ENCODE measurements around the gene SMIM28.
A peak's percentile ranks its signal among the peaks of the same experiment; 100 is the strongest.

Gene SMIM28

DNA sequence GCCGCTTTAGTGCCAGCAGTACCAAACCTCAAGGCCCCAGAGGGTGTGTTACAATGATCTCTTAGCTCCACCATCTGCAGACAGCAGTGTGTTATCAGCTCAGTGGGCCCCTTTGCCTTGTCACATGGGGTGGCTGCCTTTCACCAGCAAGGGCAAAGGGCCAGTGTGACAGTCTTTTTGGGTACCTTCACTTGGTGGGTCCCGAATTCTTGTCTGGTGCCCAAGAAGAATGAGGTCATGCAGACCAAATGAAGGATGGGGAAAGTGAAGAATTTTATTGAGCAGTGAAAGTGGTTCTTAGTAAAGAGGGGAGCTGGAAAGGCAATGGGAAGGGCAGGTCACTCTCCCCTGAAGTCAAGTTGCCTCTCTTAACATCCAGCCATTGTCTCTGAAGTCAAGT is 2.9 kb upstream of the SMIM28 start:
- DNase-seq, result no peak

DNA sequence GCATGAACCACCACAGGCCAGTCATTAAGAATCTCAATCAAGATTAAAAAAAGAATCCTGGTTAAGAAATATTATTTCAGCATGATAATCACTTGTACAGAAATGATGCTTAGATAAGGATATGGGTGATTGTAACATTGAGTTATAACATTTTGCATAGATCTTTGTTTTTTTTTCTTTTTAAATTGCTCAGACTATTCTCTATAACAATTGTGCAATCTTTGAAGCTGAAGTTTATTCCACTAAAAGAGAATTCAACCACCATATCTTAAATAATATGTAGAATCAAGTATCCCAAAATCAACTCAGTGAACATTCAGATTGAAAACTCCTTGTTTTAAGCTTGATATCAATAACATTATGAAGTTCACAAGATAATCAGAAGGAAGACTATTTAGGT is 663 bp upstream of the SMIM28 start:
- no peak for DNase-seq

DNA sequence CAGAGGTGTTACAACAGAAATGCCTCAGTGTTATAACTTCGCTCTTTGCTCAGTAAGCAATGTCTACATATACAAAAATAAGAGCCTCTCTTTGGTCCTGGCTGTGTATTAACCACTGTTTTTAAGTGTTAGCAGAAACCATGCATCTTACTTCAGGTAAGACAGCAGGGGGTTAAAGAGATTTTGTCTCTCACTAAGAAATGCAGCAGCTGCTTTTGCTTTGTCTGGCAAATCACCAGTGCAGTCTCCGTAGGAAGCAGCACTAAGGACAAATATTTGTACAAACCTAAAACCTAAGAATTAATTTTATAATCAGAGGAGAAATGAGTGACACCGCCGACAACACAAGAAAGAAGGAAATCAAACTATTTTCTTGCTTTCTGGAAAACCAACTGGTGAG is 758 bp downstream of the SMIM28 start:
- DNase-seq, result no peak

DNA sequence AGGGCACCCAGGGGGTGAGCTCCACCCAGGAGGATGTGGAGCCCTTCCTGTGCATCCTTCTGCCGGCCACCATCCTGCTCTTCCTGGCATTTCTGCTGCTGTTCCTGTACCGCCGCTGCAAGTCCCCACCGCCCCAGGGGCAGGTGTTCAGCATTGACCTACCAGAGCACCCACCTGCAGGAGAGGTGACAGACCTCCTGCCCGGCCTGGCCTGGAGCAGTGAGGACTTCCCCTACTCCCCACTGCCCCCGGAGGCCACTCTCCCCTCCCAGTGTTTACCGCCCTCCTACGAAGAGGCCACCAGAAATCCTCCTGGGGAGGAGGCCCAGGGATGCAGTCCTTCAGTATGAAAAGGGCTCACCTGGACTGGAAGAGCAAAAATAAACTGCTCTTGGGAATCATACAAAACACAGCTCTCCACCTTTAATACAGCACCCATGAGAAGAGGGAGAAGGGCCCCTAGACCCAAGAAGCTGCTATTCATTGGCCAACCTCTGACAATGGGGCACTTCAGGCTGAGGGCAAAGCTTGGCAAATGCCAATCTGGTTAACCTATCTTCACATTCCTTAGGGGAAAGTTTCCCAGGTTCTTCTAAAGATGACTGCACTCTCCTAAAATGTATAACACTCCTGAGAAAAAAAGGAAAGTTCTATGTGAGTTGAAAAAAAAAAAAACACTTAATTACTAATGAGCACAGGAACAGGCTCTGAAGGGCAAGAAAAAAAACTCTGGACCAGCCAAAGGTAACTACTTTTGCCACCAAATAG is 5.0 kb downstream of the SMIM28 start:
- no peak for DNase-seq

DNA sequence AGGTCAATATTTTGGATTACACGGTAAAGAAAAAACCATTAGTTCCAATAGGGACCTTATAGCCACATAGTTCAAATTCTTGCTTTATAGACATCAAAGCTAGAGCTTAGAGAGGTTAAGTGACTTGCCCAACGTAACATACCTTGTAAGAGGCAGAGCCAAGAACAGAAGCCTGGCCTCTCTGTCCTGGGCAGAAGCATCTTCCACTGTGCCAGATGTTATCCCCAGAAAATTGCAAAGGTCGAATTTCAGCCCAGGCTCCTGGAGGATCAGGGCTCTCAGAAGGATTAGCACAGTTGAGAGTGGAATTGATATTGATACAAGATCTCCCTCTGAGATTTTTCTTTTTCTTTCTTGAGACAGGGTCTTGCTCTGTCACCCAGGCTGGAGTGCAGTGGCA is 6.1 kb downstream of the SMIM28 start:
- DNase-seq, result no peak

DNA sequence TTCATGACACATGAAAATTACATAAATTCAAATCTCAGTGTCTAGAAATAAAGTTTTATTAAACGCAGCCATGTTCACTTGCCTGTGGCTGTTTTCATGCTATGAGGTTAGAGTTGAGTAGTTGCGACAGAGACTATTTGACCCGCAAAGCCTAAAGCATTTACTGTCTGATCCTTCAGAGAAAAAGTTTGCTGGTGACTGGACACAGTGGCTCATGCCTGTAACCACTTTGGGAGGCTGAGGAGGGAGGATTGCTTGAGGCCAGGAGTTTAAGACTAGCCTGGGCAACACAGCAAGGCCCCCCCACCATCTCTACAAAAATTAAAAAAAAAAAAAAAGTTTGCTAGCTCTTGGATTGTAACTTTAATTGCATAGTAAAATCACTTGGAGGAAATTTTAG is 9.2 kb downstream of the SMIM28 start:
- no peak for DNase-seq

DNA sequence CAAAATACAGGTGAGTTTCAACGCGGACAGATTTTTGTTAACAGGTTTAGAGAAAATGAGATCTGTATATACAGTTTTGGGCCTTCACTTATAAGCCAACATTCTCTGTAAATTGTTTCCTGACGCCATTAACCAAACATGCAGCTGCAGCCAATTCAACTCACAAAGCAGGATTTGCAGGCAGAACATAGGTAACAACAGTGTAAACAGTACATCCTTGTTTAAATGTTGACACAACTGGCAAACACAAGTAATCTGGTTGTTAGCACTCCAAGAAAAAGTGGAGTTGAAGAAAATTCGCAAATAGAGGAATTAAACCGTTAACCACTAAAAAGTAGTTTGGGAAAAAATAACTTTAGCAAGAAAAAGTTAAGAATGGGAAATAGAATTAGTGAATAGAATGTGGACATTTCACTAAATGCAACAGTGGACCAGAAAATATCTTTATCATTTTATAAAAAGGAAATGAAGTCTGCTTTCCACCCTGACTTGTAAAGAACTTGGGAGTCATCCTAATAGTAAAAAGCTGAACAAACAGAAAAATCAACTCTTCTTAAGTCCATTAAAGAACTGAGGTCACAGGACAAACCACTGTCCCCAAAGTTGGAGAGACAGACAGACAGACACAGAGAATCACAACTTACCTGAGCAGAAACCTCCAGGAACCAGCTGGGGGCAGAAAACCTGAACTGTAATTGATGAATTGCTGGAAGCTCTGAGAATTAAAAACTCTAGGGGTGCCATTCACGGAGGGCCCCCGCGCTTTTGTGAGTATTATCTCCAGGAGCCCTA is 10.1 kb downstream of the SMIM28 start:
- DNase-seq, result no peak

DNA sequence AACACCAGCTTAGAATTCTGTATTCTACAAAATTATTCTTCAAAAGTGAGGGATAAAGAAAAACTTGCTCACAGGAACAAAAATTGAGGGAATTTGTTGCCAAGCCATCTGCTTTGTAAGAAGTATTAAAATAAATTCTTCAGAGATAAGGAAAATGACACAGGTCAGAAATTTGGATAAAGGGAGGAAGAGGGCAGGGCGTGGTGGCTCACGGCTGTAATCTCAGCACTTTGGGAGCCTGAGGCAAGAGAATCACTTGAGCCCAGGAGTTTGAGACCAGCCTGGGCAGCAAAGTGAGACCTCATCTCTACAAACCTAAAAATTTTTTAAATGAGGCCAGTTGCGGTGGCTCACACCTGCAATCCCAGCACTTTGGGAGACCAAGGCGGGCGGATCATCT is 11.8 kb downstream of the SMIM28 start:
- no peak for DNase-seq

DNA sequence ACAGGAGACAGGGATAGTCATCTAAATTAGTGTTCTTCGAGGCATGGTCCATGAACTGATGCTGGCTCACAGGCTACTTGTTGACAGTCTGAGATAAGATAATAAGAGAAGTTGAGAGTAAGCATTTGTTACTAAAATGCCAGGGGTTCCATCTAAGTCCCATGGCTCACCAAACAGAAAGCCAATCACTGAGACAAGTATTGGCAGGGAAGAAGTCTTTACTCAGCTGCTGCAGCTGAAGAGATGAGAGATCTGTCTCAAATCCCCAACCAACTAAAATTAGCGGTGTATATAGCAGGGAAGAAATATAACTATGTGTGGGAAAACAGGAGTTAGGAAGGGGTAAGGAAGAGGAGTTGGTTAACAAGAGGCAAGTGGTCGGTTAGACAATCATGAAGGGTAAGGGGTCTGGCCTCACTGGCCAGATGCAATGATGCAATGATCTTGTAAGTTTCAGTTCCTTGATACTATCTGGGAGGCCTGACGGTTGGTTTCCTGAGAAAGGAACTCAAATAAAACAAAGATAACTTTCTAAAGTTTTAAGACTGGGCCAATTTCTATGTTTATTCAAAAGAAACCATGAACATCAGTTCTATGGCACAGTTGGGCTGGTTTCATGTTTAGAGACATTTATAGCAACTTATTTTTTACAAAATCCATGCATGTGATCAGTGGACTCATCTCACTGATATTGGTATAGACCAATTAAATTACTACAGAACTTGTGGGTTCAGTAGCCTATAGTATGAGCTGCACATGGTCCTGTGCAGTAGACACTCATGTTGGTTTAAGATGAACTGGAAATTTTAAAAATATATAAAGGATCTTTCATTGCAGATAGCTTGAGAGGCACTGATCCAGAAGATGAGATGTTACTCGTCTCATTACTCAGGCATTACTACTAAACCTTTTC is 16.4 kb downstream of the SMIM28 start:
- no peak for DNase-seq

DNA sequence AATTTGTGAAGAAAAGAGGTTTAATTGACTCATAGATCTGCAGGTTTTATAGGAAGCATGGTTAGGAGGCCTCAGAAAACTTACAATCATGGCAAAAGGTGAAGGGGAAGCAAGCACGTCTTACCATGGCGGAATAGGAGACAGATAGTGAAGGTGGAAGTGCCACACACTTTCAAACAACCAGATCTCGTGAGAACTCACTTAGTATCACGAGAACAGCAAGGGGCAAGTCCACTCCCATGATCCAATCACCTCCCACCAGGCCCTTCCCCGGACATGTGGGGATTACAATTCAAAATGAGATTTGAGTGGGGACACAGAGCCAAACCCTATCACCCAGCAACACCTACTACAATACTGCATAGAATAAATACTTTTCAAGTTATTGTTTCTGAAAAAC is 19.0 kb downstream of the SMIM28 start:
- DNase-seq, result no peak

DNA sequence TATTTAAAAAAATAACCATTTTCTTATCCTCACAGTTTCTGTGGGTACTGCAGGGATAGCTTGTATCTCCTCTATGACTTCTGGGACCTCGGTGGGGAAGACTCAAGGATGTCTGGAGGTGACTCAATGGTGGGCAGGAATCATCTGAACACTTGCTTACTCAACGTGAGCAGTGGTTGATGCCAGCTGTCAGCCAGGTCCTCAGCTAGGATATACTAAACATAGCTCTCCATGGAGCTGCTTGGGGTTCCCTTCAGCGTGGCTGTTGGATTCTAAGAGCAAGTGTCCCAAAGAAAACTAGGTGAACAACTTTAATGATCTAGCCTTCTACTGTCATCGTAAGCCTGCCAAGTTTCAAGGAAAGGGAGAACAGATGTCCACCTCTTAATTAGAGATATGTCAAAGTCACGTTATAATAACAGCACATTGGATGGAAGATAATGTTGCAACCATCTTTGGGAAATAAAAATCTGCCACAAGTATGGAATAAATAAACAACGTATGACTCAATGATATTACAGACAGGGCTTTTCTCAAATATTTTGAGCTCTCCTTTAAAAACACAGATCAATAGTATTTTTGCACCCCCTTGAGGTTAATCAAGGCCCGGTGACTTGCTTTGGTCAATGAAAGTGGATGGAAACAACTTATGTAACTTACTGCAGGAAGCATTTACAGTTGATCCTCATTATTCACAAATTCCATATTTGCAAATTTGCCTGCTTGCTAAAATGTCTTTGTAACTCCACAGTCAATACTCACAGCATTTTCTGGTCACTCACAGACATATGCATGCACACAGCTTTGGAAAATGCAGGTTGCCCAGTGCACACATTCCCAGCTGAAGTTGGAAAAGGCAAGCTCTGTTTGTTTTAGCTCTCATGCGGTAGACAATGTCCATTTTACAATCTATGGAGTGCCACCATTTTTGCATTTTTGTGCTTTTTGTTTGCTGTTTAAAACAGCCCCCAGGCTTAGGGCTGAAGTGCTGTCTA is 19.7 kb downstream of the SMIM28 start:
- no peak for DNase-seq

DNA sequence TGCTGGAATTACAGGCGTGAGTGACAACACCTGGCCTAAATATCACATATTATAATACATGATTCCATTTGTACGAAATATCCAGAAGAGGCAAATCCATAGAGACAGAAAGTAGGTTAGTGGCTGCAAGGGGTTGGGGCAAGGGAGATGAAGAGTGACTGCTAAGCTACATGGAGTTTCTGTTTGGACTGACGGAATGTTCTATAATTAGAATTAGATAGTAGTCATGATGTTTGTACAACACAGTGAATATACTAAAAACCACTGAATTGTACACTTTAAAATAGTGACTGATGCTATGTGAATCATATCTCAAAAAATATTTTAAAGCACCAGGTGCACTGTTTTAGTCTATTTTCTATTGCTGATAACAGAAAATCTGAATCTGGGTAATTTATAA is 22.6 kb downstream of the SMIM28 start:
- DNase-seq, result no peak

DNA sequence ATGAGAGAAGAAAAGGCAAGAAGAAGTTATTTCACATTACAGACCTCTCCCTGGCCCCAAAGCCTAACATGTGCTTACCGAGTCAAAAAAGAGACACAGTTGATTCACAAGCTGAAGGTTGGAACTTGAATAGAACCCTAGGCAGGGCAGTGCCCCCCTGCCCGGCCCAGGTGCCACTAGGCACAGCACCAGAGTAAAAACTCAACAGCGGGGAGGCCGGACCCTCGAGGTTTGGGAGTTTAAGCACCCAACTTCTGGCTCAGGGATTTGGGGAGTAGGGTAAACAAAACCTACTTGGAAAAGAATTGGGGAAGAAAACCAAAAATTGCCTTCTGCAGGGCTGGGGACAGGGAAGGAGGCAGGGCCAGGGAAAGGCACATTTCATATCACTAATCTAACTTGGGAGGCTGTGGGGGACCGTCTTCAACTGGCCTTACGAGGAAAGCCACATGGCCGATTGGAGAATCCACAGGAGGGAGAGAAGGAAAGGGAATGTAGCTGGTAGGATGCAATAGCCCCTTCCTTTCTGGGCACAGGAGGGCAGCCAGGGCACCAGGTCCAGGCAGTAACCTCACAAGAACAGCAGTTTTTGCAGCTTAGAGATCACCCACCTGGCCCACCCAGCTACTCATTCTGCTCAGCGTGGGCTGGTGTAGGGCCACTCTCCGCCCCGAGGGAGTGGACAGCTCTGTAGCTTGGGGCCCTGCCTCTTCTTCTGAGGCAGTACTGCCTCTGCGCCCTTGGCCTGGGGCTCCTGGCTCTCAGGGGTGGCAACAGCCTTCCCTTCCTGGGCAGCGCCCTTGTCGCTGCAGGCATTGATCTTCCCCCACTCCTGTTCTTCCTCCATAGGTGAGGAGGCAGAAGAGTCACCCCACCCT is 24.5 kb downstream of the SMIM28 start:
- no peak for DNase-seq

DNA sequence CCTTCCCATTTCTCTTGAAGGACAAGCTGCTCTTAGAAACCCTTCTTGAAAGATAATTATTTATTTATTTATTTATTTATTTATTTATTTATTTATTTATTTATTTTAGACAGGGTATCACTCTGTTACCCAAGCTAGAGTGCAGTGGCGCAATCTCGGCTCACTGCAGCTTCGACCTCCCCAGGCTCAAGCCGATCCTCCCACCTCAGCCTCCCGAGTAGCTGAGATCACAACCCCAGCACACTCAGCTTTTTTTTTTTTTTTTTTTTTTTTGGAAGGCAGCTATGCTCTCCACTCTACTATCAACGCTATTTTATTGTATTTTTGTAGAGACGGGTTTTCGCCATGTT is 25.1 kb downstream of the SMIM28 start:
- no peak for DNase-seq

DNA sequence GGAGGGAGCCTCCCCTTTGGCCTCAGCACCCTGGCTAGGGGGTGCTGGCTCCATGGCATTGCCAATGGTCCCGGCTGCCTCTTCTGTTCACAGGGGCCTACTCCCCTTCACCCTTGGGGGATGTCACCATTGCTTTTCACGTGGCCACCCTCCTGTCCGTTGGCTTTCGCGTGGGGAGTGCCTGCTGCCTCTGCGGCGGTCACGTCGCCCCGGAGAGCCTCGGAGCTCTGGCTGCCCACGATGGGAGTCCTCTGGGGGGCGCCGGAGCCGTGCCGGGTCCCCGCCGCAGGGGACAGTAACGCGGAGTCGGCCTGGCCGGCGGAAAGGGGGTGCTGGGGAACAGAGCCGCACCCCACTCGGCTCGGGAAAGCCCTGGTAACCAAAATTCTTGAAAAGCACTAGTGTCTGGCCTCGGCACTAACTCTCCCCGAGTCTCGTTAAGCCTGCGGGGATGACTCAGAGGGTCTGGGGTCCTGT is 25.7 kb downstream of the SMIM28 start:
- DNase-seq, result no peak

DNA sequence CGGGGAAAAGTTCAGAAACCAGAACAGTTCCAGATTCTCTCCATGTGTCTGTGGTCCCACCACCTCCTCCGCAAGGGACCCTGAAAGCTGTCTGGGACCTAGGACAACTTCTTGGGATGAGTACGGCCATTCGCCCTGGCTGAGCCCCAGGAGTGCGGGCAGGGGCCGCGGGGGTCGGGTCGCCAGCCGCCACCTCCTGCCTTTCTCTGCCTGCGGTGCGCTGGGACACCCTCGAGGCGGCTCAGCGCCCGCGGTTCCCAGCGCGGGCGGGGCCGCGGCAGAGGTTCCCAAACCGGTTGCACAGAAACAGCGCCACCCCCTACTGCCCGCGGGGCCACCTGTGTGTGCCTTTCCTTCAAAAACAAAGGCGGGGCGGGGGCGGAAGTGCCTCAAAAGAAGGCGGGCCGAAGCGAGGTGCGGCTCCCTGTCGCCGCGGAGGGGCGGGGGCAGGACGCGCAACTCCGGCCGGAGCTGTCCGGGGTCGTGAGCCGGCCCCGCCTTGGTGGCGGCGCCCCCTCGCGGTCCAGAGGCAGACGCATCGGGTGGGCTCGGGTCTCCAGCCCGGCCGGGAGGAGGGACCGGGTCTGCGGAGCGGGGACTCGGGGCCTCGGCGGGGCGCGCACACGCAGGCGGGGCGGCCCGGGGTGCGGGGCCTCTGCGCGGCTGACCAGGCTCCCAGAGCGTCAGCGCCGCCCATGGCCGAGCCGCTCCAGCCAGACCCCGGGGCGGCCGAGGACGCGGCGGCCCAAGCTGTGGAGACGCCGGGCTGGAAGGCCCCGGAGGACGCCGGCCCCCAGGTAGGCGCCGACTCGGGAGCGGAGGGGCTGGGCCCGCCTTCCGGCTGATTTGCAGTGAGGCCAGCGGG is 26.3 kb downstream of the SMIM28 start, which contains the start of gene HEBP2:
Gene HEBP2, plus strand, starts transcription at position 423 of the 865 bp plus-strand sequence. Its CDS starts 273 bp downstream, at position 696.
- peak; percentile 88 for DNase-seq

DNA sequence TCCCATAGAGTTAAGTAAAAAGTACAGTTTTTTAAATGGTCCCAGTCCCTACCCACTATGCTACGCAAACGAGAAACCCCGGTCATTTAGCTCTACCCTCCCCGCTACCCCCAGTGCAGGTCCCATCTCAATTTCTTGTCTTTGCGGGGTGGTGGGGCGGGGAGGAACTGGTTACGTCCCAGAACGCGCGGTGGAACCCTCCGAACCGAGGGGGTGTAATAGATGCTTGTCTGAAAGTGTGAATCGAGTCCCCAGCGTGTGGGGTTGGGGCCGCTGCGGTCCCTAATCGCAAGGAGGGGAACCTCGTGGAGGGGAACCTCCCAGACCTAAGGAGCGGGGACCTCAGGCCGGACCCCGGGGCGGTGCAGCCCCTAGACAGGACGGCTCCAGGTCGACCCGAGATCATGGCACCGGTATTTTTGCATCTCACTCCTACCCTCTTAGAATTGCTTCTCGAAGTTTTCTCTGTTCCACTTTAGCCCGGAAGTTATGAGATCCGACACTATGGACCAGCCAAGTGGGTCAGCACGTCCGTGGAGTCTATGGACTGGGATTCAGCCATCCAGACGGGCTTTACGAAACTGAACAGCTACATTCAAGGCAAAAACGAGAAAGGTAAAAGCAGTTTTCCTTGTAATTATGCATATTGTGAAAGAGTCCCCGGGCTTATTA is 27.1 kb downstream of the SMIM28 start:
- DNase-seq, result no peak

DNA sequence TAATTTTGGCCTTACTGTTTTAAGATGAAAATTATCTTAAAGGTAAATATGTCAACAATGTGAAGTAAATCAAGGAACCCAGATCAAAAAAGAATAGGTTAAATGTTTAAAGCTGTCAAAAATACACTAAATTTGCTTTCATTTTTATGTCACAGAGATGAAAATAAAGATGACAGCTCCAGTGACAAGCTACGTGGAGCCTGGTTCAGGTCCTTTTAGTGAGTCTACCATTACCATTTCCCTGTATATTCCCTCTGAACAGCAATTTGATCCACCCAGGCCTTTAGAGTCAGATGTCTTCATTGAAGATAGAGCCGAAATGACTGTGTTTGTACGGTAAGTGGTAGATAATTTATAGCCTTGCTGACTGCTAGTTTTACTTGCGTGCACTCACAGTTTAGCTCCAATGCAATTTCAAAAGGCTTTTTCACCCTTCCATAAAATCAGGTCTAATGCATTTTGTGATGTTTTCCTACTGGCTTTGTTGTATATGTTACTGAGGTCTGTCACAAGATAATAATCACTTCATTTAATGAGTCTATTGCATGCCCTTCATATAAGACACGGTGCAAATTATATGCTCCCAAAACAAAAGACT is 28.2 kb downstream of the SMIM28 start:
- no peak for DNase-seq

DNA sequence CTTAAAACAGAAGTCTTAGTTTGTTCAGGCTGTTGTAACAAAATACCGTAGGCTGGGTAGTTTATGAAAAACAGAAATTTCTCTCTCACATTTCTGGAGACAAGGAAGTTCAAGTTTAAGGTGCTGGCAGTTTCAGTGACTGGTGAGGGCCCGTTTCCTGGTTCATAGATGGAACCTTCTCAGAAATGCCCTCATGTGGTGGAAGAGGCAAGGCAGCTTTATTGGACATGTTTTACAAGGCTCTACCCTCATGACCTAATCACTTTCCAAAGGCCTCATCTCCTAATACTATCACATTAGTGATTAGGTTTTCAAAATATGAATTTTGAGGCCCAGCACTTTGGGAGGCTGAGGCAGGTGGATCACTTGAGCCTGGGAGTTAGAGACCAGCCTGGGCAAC is 28.7 kb downstream of the SMIM28 start:
- no peak for DNase-seq

Measured in activated CD4-positive, alpha-beta T cell treated with anti-CD3 and anti-CD28 coated beads for 1 hour (primary cell).